ENCODE measurements around the gene ZSCAN25.

DNA sequence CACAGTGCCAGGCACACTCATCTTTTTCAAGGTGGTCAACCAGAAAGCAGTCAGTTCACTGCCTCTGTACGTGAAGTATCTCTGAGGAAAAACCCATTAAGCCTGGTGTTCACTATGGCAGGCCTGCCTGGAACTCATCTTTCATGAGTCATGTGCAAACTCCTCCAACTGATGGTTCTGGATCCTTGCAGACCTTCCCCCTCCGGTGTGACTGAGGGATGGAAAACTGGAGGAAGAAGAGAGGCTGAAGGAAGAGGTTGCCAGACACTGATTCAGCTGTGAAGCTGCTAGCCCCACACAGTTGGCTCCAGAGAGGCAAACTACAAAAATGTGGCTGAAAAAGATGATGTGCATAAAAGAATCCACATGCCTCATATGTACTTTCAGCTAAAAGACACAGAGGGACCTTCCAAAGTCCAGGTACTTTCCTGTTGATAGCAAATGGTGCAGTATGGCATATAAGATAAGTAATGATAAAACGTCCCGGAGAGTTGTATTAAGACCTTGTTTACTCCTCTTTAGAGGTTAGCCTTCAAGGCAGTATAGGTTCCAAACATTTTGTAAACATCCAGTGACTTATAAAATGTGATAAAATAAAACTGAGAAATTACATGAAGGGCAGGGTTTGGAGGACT lies 60.4 kb downstream of the ZSCAN25 start:
- TF ChIP-seq CTCF (IDR thresholded peaks at IDR 0.05 in 8 of 11, conservative IDR thresholded peaks at IDR 0.05 in 3 of 11) = no peak
- TF ChIP-seq POLR2A (IDR thresholded peaks at IDR 0.05) = no peak

Measured in spleen (tissue), 7 donors.